Vagina (tissue), 2 donors: ENCODE results near the gene CEACAM21. TPM values are rescaled to one million over a fixed set of nuclear protein-coding genes. Genes with fewer than 3 reads are reported as not detected.
A peak's percentile ranks its signal among the peaks of the same experiment; 100 is the strongest.

Experiments used
- DNase-seq, 2 donors: peaks; one replicate each; pipeline ENCODE4 v3.0.0-alpha.2; 2017; ENCODE audit errors: extremely low spot score in 2 of 2
- H3K27ac ChIP-seq: fragments of 200-600 bp; sonication (generic); one replicate; pipeline ENCODE4 v1.5.1; 2019
- H3K27me3 ChIP-seq: fragments of 200-600 bp; sonication (generic); one replicate; pipeline ENCODE4 v1.5.1; 2019
- H3K36me3 ChIP-seq, 2 donors: fragments of 200-600 bp; sonication (generic); one replicate each; pipeline ENCODE4 v1.5.1; 2017 to 2019
- H3K4me1 ChIP-seq: fragments of 200-600 bp; sonication (generic); one replicate; pipeline ENCODE4 v1.5.1; 2019
- H3K4me3 ChIP-seq, 2 donors: fragments of 200-600 bp; sonication (generic); 1 replicate in 1 of 2; 2 replicates in 1 of 2; pipeline ENCODE4 v1.5.1; 2016 to 2019
- H3K9me3 ChIP-seq: fragments of 200-600 bp; sonication (generic); one replicate; pipeline ENCODE4 v1.5.1; 2019
- POLR2A ChIP-seq, 2 donors: fragments of 450-650 bp; IDR thresholded peaks; one replicate each; pipeline ENCODE4 v1.6.1; 2017; ENCODE audit warnings: antibody characterized with exemption in 2 of 2, mild to moderate bottlenecking in 2 of 2, moderate library complexity in 2 of 2
- POLR2AphosphoS5 ChIP-seq, 2 donors: sonication (generic); formaldehyde crosslinking; IDR thresholded peaks; one replicate each; pipeline ENCODE4 v1.9.0; 2017; ENCODE audit warnings: antibody characterized with exemption in 2 of 2, mild to moderate bottlenecking in 2 of 2, low read depth in 1 of 2; ENCODE audit not compliant: insufficient read depth in 1 of 2
- intact Hi-C: fragments of 100-400 bp; cut with DNase I; formaldehyde crosslinking; loops from one replicate; pipeline ENCODE4 v1.15.1; 2023
- total RNA-seq: library from RNA; depleted of rRNA; stranded (reverse); fragments of >200 nt; gene quantifications from one replicate; pipeline ENCODE4 v1.2.3, GENCODE V29; 2016
- TF ChIP-seq, protein P1 (sequence below), 3 experiments: fragments of 450-650 bp in 2 of 3; fragments of 200-600 bp in 1 of 3; sonication (generic) in 1 of 3; IDR thresholded peaks; one replicate each; pipeline ENCODE4 v1.5.1; 2017 to 2019; ENCODE audit warnings: antibody characterized with exemption in 3 of 3, mild to moderate bottlenecking in 2 of 3, moderate library complexity in 2 of 3

The CEACAM21 gene
- total RNA-seq, 1 donor from 2014 or later: not detected

DNA sequence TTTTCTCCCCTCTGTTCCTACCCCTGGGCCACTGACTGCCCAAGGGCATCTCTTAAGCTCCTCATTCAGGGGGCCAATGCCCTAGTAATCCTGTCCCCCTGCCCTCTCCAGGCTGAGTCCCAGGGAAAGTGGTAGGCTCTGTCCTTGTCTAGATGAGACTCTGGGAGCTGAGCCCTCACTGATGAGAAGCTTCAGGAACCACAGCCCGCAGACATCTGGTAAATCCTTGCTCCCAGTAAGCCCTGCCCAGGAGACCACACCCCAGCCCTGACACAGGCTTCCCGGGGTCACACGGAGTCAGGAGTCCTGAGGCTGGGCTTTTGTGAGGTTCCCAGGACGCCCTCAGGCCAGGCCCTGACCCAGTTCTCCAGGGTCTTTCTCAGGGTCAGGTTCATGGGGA is 49.0 kb downstream of the CEACAM21 start:
- H3K9me3 ChIP-seq: no peaks in the 10 kb centered on the region
- H3K36me3 ChIP-seq: no peaks in the 10 kb centered on the region
- H3K27ac ChIP-seq: no peak overlapping the region
- peak in 1 of 2 donors; percentile 62 for DNase-seq
- no peaks in the 10 kb centered on the region for H3K4me1 ChIP-seq
- TF ChIP-seq, protein P1, sequence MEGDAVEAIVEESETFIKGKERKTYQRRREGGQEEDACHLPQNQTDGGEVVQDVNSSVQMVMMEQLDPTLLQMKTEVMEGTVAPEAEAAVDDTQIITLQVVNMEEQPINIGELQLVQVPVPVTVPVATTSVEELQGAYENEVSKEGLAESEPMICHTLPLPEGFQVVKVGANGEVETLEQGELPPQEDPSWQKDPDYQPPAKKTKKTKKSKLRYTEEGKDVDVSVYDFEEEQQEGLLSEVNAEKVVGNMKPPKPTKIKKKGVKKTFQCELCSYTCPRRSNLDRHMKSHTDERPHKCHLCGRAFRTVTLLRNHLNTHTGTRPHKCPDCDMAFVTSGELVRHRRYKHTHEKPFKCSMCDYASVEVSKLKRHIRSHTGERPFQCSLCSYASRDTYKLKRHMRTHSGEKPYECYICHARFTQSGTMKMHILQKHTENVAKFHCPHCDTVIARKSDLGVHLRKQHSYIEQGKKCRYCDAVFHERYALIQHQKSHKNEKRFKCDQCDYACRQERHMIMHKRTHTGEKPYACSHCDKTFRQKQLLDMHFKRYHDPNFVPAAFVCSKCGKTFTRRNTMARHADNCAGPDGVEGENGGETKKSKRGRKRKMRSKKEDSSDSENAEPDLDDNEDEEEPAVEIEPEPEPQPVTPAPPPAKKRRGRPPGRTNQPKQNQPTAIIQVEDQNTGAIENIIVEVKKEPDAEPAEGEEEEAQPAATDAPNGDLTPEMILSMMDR (IDR thresholded peaks at IDR 0.05): no peak
- TF ChIP-seq POLR2AphosphoS5 (IDR thresholded peaks at IDR 0.05; ENCODE audit: insufficient read depth in 1 of 2, low read depth in 1 of 2) (no peak), POLR2A (IDR thresholded peaks at IDR 0.05) (no peak)
- H3K4me3 ChIP-seq: no peak overlapping the region
- intact Hi-C loops: no loop called here
- no peaks in the 10 kb centered on the region for H3K27me3 ChIP-seq

DNA sequence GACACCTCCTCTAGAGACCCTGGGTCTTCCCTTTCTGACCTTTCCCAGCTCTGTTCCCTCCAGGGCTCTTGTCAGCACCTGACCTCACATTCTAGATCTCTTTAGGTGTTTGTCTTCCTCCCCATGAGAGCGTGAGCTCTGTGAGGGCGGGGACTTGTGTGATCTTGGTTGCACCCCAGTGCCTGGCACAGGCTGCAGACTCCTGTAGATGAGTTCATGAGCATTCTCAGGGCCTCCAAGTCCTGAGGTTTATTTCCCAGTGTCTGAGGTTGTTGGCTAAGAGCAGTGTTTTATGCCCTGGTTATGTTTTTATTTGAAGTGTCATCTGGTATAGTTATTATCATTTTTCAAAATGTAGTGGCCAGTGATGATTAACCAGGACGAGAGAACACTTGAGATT is 50.3 kb downstream of the CEACAM21 start:
- H3K4me3 ChIP-seq: no peak overlapping the region
- no peaks in the 10 kb centered on the region for H3K27me3 ChIP-seq
- DNase-seq: peak in 1 of 2 donors; percentile 11
- intact Hi-C loops: no loop called here
- TF ChIP-seq POLR2AphosphoS5 (IDR thresholded peaks at IDR 0.05; ENCODE audit: insufficient read depth in 1 of 2, low read depth in 1 of 2) (no peak), POLR2A (IDR thresholded peaks at IDR 0.05) (no peak)
- TF ChIP-seq, protein P1 (IDR thresholded peaks at IDR 0.05): no peak
- no peaks in the 10 kb centered on the region for H3K36me3 ChIP-seq
- no peak overlapping the region for H3K27ac ChIP-seq
- no peaks in the 10 kb centered on the region for H3K4me1 ChIP-seq
- no peaks in the 10 kb centered on the region for H3K9me3 ChIP-seq

DNA sequence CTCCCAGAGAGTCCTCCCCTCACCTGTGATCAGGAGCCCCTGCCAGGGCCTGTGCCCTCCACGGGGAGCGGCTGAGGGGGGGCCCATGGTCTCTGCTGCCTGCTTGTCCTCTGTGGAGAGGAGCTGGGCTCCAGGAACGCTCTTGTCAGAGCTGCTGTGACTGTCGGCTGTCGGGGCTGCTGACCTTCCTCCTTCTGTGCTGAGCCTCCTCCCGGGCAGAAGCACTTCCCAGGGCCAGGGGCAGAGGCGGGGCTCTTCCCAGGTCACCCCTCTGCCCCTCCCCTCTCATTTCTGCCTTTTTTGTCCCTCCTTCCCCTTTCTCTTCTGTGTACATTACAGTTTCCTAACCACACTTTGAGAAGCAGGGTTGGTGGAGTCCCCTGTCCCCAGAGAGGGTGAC is 50.9 kb downstream of the CEACAM21 start, which contains the start of gene CEACAM4:
Gene CEACAM4 (minus strand): TSS at position 198 of the 400 bp plus-strand sequence. CDS start 111 bp downstream, at position 87.
- no peak within 1 kb of the TSS for H3K27ac ChIP-seq
- no peak within 1 kb of the TSS for H3K4me3 ChIP-seq
- H3K9me3 ChIP-seq: no peaks in the 10 kb centered on the region
- H3K4me1 ChIP-seq: no peaks in the 10 kb centered on the region
- intact Hi-C loops: no loop called here
- no peaks in the 10 kb centered on the region for H3K36me3 ChIP-seq
- peak in 1 of 2 donors; percentile 47 for DNase-seq
- H3K27me3 ChIP-seq: no peaks in the 10 kb centered on the region
- TF ChIP-seq POLR2AphosphoS5 (IDR thresholded peaks at IDR 0.05; ENCODE audit: insufficient read depth in 1 of 2, low read depth in 1 of 2) (no peak), POLR2A (IDR thresholded peaks at IDR 0.05) (no peak)
- TF ChIP-seq, protein P1 (IDR thresholded peaks at IDR 0.05): no peak

- Histone ChIP-seq H3K4me1 (no peaks in the 10 kb centered on the region), H3K36me3 (no peaks in the 10 kb centered on the region), H3K9me3 (no peaks in the 10 kb centered on the region), H3K4me3 (no peak overlapping the region), H3K27me3 (no peaks in the 10 kb centered on the region), H3K27ac (no peak overlapping the region)
- TF ChIP-seq POLR2AphosphoS5 (IDR thresholded peaks at IDR 0.05; ENCODE audit: insufficient read depth in 1 of 2, low read depth in 1 of 2) (no peak), POLR2A (IDR thresholded peaks at IDR 0.05) (no peak)
- TF ChIP-seq, protein P1 (IDR thresholded peaks at IDR 0.05): no peak
- DNase-seq: peak in 1 of 2 donors; percentile 67
- intact Hi-C loops: no loop called here
Measured at GRCh38 chr19:41627966-41628675, 52.2 kb downstream of the CEACAM21 start.

Other genes with a start within 250 kb of the CEACAM21 start
- 53.3 TPM for gene TGFB1, start 222.2 kb upstream of the CEACAM21 start, total RNA-seq
- gene B9D2, start 212.0 kb upstream of the CEACAM21 start, total RNA-seq: not detected
- gene TMEM91, start 199.6 kb upstream of the CEACAM21 start, total RNA-seq: 34.4 TPM
- 15.2 TPM for gene EXOSC5, start 178.8 kb upstream of the CEACAM21 start, total RNA-seq
- gene BCKDHA, start 178.3 kb upstream of the CEACAM21 start, total RNA-seq: 68.5 TPM
- 35.8 TPM for gene B3GNT8, start 148.8 kb upstream of the CEACAM21 start, total RNA-seq
- 39.8 TPM for gene DMAC2, start 136.3 kb upstream of the CEACAM21 start, total RNA-seq
- gene ERICH4, start 133.0 kb upstream of the CEACAM21 start, total RNA-seq: not detected
- not detected for gene CEACAM4, start 50.9 kb downstream of the CEACAM21 start, total RNA-seq
- 3.4 TPM for gene CEACAM7, start 112.1 kb downstream of the CEACAM21 start, total RNA-seq
- gene CEACAM5, start 132.5 kb downstream of the CEACAM21 start, total RNA-seq: 52.1 TPM
- gene CEACAM6, start 179.4 kb downstream of the CEACAM21 start, total RNA-seq: 6.9 TPM
- not detected for gene CEACAM3, start 220.4 kb downstream of the CEACAM21 start, total RNA-seq